CD4-positive, alpha-beta T cell (primary cell): ENCODE results near the gene BCLAF1. TPM values are rescaled to one million over a fixed set of nuclear protein-coding genes. Genes with fewer than 3 reads are reported as not detected.

Experiments used
- ATAC-seq: fragments of 200-7000 bp; cut with Tn5 transposase; one replicate; pipeline ENCODE4 v1.10.0; 2022; ENCODE audit warnings: mild to moderate bottlenecking; ENCODE audit not compliant: poor library complexity
- CTCF ChIA-PET: fragments of 350-600 bp; sonication (Branson Sonifier 250); formaldehyde crosslinking; loops from one replicate; lab custom pipeline; 2021; ENCODE audit warnings: antibody characterized with exemption, inconsistent platforms; lab: Charles Lee
- POLR2A ChIA-PET: fragments of 350-600 bp; sonication (Branson Sonifier 250); formaldehyde crosslinking; loops from one replicate; lab custom pipeline; 2021; ENCODE audit warnings: antibody characterized with exemption, inconsistent platforms; lab: Charles Lee
- DNase-seq, 14 experiments: peaks; one replicate each; pipeline ENCODE4 v3.0.0-alpha.2; 2013 to 2020; ENCODE audit warnings: mixed read lengths in 2 of 14
- H3K27ac ChIP-seq, 2 donors: one replicate each; pipeline versions ENCODE4 v1.5.1 to v1.7.0; 2013; ENCODE audit warnings: low read length in 2 of 2, low read depth in 1 of 2, mild to moderate bottlenecking in 1 of 2
- H3K27me3 ChIP-seq, 2 experiments: 1 replicate in 1 of 2; 2 replicates in 1 of 2; pipeline versions ENCODE4 v1.6.1 to v1.7.0; 2013; ENCODE audit warnings: low read length in 2 of 2, control low read depth in 1 of 2, mild to moderate bottlenecking in 1 of 2, moderate library complexity in 1 of 2; ENCODE audit not compliant: insufficient read depth in 2 of 2, control insufficient read depth in 1 of 2
- H3K36me3 ChIP-seq: one replicate; pipeline ENCODE4 v1.6.1; 2013; ENCODE audit warnings: low read length, control low read depth; ENCODE audit not compliant: insufficient read depth
- H3K4me1 ChIP-seq: one replicate; pipeline ENCODE4 v1.6.1; 2013; ENCODE audit warnings: low read length, control low read depth; ENCODE audit not compliant: insufficient read depth
- H3K4me3 ChIP-seq: one replicate; pipeline ENCODE4 v1.5.1; 2013; ENCODE audit warnings: mild to moderate bottlenecking, low read length, moderate library complexity
- H3K9me3 ChIP-seq, 2 experiments: 1 replicate in 1 of 2; 2 replicates in 1 of 2; pipeline versions ENCODE4 v1.6.1 to v1.7.0; 2013; ENCODE audit warnings: low read length in 2 of 2, mild to moderate bottlenecking in 2 of 2, control low read depth in 1 of 2, moderate library complexity in 1 of 2; ENCODE audit not compliant: control insufficient read depth in 1 of 2, insufficient read depth in 1 of 2
- H3K27ac Mint-ChIP-seq: one replicate; pipeline ENCODE4 v1.8.0; 2020; ENCODE audit warnings: mixed read lengths
- H3K27me3 Mint-ChIP-seq: one replicate; pipeline ENCODE4 v1.8.0; 2021; ENCODE audit warnings: mixed read lengths
- H3K36me3 Mint-ChIP-seq: one replicate; pipeline ENCODE4 v1.8.0; 2021; ENCODE audit warnings: low read depth, mixed read lengths
- H3K4me1 Mint-ChIP-seq: one replicate; pipeline ENCODE4 v1.8.0; 2021; ENCODE audit warnings: low read depth, mixed read lengths
- H3K4me3 Mint-ChIP-seq: one replicate; pipeline ENCODE4 v1.8.0; 2020; ENCODE audit warnings: mild to moderate bottlenecking, mixed read lengths
- H3K9me3 Mint-ChIP-seq: one replicate; pipeline ENCODE4 v1.8.0; 2020; ENCODE audit warnings: mixed read lengths
- CTCF ChIP-seq: fragments of 200-600 bp; IDR thresholded peaks from one replicate; pipeline ENCODE4 v1.8.0; 2022; ENCODE audit warnings: antibody characterized with exemption, mild to moderate bottlenecking
- intact Hi-C, 2 experiments: fragments of 100-400 bp; cut with DNase I in 1 of 2; cut with micrococcal nuclease in 1 of 2; formaldehyde crosslinking; loops; one replicate each; pipeline versions ENCODE4 v1.15.1 to v1.9.0; 2023 to 2025; cut with DNase I, micrococcal nuclease
- total RNA-seq, 174 experiments: library from RNA in 2 of 174; stranded (reverse) in 2 of 174; gene quantifications; one replicate each; pipeline ENCODE4 v1.2.3 and lab custom pipeline; 2021 to 2026

The BCLAF1 gene
- total RNA-seq, 2 experiments from 2014 or later, result 484 to 501 TPM

DNA sequence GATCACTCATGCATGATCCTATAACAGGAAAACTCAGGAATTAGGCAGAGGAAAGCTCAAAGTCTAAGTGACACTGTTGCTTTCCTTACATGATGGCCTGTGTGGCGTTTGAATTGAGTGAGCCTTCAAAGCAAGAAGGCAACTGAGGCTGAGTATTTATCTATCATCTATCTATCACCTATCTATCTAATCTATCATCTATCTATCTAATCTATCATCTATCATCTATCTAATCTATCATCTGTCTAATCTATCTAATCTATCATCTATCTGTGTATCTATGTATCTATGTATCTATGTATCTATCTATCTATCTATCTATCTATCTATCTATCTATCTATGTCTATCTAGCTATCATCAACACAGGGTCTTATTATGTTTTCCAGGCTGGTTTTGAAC is 41.8 kb upstream of the BCLAF1 start:
- Mint-ChIP-seq H3K27ac (no peak overlapping the region), H3K27me3 (no peaks in the 10 kb centered on the region), H3K36me3 (no peaks in the 10 kb centered on the region), H3K9me3 (no peaks in the 10 kb centered on the region), H3K4me1 (no peaks in the 10 kb centered on the region), H3K4me3 (no peak overlapping the region)
- ChIA-PET POLR2A (no interaction called here), CTCF (no interaction called here)
- no peak for TF ChIP-seq CTCF
- H3K4me1 ChIP-seq, result no peaks in the 10 kb centered on the region
- H3K27me3 ChIP-seq, result peaks cover 0 to 3% of the 10 kb centered on the region in 2 experiments
- no peak overlapping the region for H3K4me3 ChIP-seq
- intact Hi-C loops, result no loop called here
- ATAC-seq (no peak), DNase-seq (no peak)
- no peak overlapping the region for H3K27ac ChIP-seq
- no peaks in the 10 kb centered on the region for H3K36me3 ChIP-seq
- H3K9me3 ChIP-seq, result no peaks in the 10 kb centered on the region

GRCh38 chr6:136330634-136331033 is 41.0 kb upstream of the BCLAF1 start:
- Mint-ChIP-seq H3K27me3 (no peaks in the 10 kb centered on the region), H3K27ac (no peak overlapping the region), H3K4me1 (no peaks in the 10 kb centered on the region), H3K36me3 (no peaks in the 10 kb centered on the region), H3K4me3 (no peak overlapping the region), H3K9me3 (no peaks in the 10 kb centered on the region)
- DNase-seq (no peak), ATAC-seq (no peak)
- Histone ChIP-seq H3K27ac (no peak overlapping the region), H3K4me3 (no peak overlapping the region), H3K36me3 (no peaks in the 10 kb centered on the region), H3K9me3 (no peaks in the 10 kb centered on the region), H3K4me1 (no peaks in the 10 kb centered on the region), H3K27me3 (peaks cover 0 to 3% of the 10 kb centered on the region in 2 experiments)
- TF ChIP-seq CTCF, result no peak
- ChIA-PET POLR2A (no interaction called here), CTCF (no interaction called here)
- intact Hi-C loops, result no loop called here

- TF ChIP-seq CTCF, result no peak
- Mint-ChIP-seq H3K4me3 (no peak overlapping the region), H3K27me3 (no peaks in the 10 kb centered on the region), H3K9me3 (no peaks in the 10 kb centered on the region), H3K27ac (no peak overlapping the region), H3K36me3 (no peaks in the 10 kb centered on the region), H3K4me1 (no peaks in the 10 kb centered on the region)
- Histone ChIP-seq H3K4me1 (no peaks in the 10 kb centered on the region), H3K4me3 (no peak overlapping the region), H3K9me3 (no peaks in the 10 kb centered on the region), H3K27me3 (no peaks in the 10 kb centered on the region), H3K36me3 (no peaks in the 10 kb centered on the region), H3K27ac (no peak overlapping the region)
- CTCF ChIA-PET, result no interaction called here
- intact Hi-C loops, result no loop called here
- peak in 1 of 14 experiments; percentile 1 for DNase-seq
- POLR2A ChIA-PET, result no interaction called here
- ATAC-seq, result no peak
Observed at GRCh38 chr6:136326038-136326553, 36.5 kb upstream of the BCLAF1 start.
